ENCODE results near the gene RBBP8NL.

RBBP8NL gene

DNA sequence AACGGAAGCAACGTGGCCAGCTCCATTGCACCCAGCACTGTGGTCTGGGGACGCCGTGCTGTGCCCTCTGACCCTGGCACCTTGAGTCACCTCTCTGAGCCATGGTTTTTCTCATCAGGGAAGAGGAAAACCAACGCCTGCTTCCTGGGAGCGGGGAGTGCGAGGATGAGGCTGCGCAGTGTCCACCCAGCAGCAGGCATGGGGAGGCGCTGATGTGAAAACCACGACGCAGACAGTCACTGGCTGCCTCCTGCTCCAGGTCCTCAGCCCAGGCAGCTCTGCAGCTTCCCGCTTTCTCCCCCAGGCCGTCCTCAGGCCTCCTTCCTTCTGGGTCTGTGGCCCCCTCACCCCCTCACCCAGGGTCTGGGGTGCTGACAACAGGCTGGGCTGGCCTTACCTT lies 34.5 kb upstream of the RBBP8NL start:
- DNase-seq = no peak

GRCh38 chr20:62461157-62461556 lies 33.8 kb upstream of the RBBP8NL start:
- no peak for DNase-seq

DNA sequence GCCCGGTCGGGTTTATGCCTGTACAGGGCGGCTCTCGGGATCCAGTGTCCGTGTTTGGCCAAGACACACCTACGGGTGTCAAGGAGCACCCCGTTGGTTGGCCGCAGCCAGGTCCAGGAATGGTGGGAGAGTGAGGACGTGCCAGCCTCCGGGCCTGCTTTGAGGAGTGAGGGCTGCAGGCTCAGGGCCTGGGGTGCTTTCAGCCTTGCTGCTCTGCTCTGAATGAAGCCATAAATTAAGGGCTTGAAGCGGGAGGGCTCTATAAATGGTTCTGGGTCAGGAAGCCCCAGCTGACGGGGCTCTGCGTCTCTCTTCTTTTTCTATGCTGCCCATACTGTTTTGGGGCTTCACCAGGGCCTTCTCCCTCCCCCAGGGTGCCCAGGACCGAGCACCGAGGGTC lies 33.3 kb upstream of the RBBP8NL start:
- peak; percentile 27 for DNase-seq

GRCh38 chr20:62459488-62459887 lies 32.1 kb upstream of the RBBP8NL start:
- no peak for DNase-seq

GRCh38 chr20:62458275-62459251 lies 31.2 kb upstream of the RBBP8NL start:
- no peak for DNase-seq

- DNase-seq = no peak
Observed at GRCh38 chr20:62457831-62458230, 30.5 kb upstream of the RBBP8NL start.

DNA sequence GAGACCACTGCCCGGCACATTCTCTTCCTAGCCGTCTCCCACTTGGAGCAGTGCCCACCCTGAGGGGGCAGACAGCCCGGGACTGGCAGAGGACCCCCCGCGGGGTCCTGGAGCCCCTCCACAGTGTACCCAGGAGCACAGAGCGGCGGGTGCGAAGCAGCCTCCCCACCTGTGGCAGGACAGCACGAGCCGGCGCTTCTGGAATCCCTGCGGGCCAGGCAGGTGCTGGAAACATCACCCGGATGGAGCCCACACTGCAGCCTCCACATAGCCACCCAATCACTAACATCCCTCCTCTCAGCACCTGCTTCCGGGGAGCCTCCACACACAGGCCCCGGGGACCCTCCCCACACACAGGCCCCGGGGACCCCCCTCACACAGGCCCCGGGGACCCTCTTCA lies 29.8 kb upstream of the RBBP8NL start:
- no peak for DNase-seq

GRCh38 chr20:62455929-62456328 lies 28.6 kb upstream of the RBBP8NL start:
- no peak for DNase-seq

GRCh38 chr20:62454904-62455636 lies 27.7 kb upstream of the RBBP8NL start:
- DNase-seq = no peak

DNA sequence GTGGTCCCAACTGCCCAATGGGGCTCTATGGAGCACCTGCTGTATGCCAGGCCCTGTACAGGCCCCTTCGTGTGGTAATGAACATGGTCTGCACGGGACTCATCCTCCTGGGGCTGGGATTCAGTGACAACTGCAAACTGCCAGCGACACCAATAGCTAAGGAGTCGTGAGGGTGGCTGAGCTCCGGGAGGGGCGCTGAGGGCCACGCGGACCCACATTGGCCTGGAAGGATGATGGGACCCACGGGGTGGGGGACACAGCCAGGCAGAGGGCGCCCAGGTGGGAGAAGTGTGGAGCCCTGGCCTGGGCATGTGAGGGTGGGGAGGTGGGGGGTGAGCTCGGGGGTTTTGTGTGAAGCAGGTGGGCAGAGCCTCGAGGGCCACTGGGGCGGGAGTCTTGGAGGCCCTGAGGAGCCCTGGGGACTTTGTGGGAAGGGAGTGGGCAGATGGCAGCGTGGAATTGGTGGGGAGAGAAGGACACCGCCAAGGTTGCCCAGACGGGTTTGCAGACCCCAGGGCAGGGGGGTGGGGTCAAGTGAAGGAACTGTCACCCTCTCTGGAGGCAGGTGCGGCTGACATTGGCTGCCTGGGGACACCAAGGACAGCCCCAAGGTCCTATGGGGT lies 26.0 kb upstream of the RBBP8NL start:
- DNase-seq = no peak

- no peak for DNase-seq
Observed at GRCh38 chr20:62452475-62453095, 25.2 kb upstream of the RBBP8NL start.

DNA sequence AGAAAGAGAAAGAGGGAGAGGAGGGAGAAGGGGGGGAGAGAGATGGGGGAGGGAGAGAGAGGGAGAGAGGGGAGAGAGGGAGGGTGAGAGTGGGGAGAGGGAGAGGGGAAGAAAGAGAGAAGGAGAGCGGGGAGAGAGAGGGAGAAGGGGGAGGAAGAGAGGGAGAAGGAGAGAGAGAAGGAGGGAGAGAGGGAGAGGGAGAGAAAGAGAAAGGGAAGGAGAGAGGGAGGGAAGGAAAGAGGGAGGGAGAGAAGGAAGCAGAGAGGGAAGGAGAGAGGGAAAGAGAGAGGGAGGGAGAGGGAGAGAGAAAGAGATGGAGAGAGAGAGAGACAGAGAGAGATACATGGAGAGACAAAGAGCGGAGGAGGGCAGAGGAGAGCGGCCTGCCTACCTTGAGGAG lies 24.6 kb upstream of the RBBP8NL start:
- no peak for DNase-seq

GRCh38 chr20:62451156-62451767 lies 23.9 kb upstream of the RBBP8NL start:
- DNase-seq = no peak

DNA sequence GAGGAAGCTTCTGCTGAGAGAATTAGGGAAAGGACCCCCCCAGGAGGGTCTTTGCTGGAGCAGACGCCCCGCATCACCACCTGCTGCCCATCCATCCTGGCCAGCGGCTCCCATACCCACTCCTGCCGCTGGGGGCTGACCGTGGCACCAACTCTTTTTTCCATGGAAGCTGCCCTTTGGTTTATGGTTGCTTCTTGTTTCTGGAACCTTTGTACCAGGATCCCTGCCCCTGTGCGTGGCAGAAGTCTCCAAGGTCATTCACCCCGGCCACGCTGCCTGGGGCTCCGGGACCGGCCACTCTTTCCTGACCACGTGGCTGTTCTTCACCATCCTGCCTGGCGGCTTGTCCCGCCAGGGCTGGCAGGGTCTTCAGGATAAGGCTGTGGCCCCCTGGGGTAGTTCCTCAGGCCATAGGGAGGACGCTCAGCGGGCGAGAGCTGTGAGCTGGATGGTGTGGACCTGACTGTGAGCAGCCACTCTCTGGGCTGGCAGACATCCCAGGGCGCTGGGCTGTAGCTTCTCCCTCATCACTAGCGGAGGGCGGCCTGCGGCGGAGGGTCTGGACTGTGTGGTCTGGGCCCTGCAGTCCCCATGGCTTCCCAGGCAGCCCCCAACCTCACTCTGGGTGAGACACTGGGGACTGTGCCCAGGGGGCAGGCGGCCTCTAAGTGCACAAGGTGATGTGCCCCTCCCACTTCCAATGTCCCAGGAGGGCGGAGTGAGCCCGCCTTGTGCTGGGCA lies 22.8 kb upstream of the RBBP8NL start:
- DNase-seq = no peak

- DNase-seq = no peak
Observed at GRCh38 chr20:62448788-62449187, 21.4 kb upstream of the RBBP8NL start.

DNA sequence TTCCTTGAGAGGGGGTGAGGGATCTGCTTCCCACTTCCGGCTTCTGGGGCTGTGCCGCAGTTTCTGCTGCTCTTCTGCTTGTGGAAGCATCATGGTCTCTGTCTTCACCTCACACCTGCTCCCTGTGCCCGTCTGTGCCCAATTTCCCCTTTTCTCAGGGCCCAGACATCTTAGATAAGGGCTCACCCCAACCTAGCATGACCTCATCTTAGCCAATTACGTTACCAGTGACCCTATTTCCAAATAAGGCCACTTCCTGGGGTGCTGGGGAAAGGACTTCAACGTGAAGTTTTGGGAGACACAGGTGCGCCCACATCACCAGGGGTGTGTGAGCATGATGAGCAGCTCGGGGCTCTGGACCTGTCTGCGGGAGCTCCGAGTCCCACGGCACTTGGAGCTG lies 20.7 kb upstream of the RBBP8NL start:
- DNase-seq = no peak

DNA sequence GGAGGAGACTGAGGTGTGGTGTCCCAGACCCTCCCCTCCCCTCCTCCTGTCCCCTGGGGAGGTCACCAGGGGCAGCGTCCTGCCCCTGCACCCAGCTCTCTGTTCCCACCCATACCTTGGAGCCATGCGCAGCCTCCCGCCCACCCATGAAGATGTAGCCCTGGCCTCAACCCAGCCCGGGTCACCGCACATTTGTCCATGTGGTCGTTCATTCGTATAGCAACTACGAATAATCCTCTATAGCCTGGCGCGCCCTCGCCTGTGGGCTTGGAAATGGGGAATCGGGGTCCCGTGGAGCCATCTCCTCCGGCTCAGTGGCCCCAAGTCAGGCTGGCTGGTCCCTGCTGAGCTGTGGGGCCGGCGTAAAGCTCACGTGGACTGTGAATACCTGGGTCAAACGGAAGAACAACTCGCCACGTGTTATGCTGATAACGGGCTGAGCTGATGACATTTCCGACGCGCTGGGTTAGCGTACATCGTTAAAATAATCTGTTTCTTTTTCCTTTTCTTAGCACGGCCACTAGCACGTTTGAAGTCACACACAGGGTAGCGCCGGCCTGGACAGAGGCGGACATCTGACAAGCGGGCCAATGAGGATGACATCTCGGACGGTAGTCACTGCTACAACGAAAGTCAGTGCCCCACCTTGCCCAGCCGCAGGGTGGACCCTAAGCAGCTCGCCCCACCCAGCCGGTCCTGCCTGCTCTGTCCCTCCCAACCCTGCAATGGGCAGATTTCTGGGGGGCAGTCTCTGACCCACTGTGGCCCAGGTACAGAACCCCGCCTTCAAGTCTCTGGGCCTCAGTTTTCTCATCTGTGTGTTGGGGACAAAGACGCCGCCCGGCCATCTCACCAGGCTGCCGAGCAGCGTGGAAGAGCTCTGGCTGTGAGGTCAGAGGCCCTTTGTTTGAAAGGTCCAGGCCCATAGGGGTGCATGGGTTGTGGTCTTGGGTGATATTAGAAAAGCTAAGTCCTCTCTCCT lies 19.8 kb upstream of the RBBP8NL start:
- no peak for DNase-seq

GRCh38 chr20:62446481-62446880 lies 19.1 kb upstream of the RBBP8NL start:
- DNase-seq = no peak

GRCh38 chr20:62445553-62446340 lies 18.4 kb upstream of the RBBP8NL start:
- DNase-seq = no peak

DNA sequence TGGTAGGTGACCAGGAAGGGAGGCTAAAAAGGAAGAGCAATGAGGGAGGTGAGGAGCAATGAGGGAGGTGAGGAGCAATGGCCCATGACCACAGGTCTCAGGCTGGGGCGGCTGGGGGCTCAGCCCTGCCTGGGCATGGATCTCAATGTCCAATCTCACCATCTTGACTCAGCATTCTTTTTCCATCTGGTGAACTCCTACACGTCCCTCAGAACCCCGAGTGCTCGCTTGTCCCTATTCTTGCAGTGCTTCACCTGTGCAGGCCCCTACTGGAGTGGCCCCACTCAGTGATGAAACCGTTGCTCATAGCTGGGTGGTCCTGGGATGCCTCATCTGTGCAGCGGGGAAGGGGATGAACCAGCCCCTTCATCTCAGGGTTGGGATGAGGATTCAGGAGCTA lies 16.9 kb upstream of the RBBP8NL start:
- no peak for DNase-seq

All from NCI-H2227 treated with DMSO at 0.1 percent for 48 hours (cell line).